HG03097 (cell line): Measurements from ENCODE around the gene GPER1.
"Not testable (repeated sequence)": the region's sequence is repeated elsewhere in the genome, so short reads cannot be mapped to it uniquely, and the experiment has no call there.

Experiments
- ATAC-seq: cut with Tn5 transposase; IDR thresholded peaks from one replicate; pipeline ENCODE4 v1.9.1; 2021; ENCODE audit not compliant: unreplicated experiment, low FRiP score

Gene GPER1

GRCh38 chr7:1115171-1116045 is 27.5 kb downstream of the GPER1 start:
- ATAC-seq = not testable (repeated sequence)

DNA sequence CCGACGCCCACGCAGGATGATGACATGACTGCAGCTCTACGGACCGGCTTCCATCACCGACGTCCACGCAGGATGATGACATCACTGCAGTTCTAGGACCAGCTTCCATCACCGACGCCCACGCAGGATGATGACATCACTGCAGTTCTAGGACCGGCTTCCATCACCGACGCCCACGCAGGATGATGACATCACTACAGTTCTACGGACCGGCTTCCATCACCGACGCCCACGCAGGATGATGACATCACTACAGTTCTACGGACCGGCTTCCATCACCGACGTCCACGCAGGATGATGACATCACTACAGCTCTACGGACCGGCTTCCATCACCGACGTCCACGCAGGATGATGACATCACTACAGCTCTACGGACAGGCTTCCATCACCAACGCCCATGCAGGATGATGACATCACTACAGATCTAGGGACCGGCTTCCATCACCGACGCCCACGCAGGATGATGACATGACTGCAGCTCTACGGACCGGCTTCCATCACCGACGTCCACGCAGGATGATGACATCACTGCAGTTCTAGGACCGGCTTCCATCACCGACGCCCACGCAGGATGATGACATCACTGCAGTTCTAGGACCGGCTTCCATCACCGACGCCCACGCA is 28.6 kb downstream of the GPER1 start:
- not testable (repeated sequence) for ATAC-seq

DNA sequence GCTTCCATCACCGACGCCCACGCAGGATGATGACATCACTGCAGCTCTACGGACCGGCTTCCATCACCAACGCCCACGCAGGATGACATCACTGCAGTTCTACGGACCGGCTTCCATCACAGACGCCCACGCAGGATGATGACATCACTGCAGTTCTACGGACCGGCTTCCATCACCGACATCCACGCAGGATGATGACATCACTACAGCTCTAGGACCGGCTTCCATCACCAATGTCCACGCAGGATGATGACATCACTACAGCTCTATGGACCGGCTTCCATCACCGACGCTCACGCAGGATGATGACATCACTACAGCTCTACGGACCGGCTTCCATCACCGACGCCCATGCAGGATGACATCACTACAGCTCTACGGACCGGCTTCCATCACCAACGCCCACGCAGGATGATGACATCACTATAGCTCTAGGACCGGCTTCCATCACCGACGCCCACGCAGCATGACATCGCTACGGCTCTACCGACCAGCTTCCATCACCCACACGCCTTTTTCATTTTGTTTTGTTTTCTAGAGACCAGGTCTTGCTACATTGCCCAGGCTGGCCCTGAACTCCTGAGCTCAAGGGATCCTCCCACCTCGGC is 29.5 kb downstream of the GPER1 start:
- no peak for ATAC-seq

- ATAC-seq = no peak
Observed at GRCh38 chr7:1119201-1119600, 31.3 kb downstream of the GPER1 start.

DNA sequence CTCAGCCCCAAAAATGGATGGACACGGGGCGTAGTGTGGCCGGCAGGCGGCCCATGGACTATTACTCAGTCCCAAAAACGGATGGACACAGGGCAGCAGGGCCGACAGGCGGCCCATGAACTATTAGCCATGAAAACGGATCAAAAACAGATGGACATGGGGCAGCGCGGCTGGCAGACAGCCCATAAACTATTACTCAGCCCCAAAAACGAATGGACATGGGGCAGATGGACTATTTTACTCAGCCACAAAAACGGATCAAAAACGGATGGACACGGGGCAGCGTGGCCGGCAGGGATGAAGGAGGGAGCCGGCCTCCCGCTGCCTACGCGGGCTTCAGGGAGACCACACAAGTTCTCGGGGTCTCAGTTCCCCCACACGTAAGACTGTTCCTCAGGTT is 32.9 kb downstream of the GPER1 start:
- ATAC-seq = no peak

- ATAC-seq = no peak
Observed at GRCh38 chr7:1121476-1121875, 33.6 kb downstream of the GPER1 start.

- ATAC-seq = no peak
Observed at GRCh38 chr7:1121886-1122831, 34.2 kb downstream of the GPER1 start.

GRCh38 chr7:1122832-1123501 is 35.1 kb downstream of the GPER1 start:
- no peak for ATAC-seq

DNA sequence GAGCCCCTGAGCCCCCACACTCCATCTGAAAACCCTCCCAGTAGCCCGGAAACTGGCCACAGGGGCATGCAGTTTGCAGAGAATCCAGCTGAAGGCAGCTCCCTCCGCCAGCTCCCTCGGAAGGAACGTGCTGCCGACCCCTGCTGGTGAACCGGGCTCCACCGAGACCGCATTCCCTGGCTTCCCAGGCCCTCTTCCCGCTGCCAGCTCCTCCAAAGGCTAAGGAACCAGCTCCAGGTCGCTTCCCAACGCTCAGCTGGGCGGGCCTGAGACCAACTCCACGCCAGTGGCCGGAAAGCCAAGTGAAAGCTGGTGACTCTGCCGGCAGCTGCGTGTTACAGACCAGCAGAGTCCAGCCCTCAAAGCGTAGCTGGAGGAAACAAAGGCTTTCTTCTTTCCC is 35.8 kb downstream of the GPER1 start:
- no peak for ATAC-seq

DNA sequence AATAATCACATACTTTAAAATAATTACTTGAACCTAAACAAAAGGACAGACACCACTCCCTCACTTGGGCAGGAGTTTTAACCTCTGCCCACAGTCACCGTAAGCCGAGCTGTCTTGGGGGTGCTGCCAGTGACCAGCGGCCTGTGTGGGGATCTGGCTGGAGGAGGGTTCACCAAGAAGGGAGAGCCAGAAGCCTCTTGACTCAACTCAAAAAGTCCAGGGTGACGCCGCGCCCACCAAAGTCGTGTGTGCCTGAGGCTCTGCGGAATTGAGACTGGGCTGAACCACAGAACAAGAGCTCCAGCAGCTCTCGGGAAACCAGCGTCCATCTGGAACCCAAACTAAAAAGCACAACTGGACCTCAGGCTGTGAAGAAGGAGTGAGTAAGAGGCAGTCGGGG is 36.3 kb downstream of the GPER1 start:
- ATAC-seq = no peak

DNA sequence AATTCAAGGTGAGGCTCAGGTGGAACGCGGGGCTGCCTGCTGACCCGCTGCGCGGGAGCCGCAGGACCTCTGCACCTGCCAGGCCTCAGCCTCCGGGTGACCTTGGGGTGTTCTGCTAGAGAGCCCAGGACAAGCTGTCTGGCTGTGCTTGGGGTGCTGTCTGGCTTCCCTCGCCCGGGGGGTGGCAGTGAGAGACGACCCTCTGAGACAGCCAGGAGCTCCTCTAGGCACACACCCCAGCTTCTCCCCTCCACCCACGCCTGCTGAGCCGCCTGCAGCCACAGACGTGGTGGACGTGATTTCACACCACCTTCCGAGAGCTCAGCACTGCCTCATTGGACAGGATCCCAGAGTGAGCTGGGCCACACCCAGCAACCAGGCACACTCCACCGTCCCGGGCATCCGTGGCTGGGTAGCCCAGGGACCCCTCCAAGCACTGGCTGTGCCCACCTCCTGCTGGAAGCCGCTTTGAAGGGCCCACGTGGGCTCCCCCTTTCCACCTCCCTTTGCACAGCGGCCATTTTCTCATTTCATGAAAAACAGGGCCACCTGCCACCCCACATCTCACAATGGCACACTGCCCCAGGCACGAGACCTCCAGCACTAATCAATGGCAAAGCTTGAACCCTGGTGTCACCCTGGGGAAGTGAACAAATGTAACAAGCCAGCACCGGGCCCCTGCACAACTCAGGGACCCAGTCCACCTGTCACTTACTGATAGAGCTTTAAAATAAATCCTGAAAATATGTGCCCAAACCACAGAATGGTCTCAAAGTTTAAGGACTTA is 37.1 kb downstream of the GPER1 start:
- ATAC-seq = no peak

- ATAC-seq = no peak
Observed at GRCh38 chr7:1125603-1125969, 37.7 kb downstream of the GPER1 start.

DNA sequence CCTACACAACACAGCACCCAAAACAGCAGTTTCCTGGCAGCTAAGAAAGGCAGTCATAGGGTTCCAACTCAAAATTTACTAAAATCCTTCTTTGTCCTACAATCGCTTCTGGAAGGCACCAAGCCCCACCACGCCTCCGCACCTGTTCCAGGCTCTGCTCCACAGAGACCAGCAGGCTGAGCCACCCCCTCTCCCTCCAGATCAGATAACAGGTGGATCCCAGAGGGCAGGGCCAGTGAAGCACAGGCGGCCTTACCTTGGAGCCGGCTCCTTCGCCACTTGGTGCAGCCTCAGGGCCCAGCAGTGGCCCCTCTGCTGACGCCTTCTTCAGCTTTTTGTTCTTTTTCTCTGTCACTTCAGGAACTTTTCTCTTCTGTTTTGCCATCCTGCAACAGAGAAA is 39.1 kb downstream of the GPER1 start:
- ATAC-seq = no peak

- no peak for ATAC-seq
Observed at GRCh38 chr7:1129431-1129830, 41.5 kb downstream of the GPER1 start.

- ATAC-seq = no peak
Observed at GRCh38 chr7:1130021-1130990, 42.4 kb downstream of the GPER1 start.

- ATAC-seq = no peak
Observed at GRCh38 chr7:1131471-1132265, 43.8 kb downstream of the GPER1 start.

GRCh38 chr7:1134951-1135350 is 47.0 kb downstream of the GPER1 start:
- ATAC-seq = no peak
